ENCODE data around the gene HAUS7. TPM values are rescaled to one million over a fixed set of nuclear protein-coding genes. Genes with fewer than 3 reads are reported as not detected.

Gene HAUS7
- polyA plus RNA-seq, 1 donor: 25.0 TPM

DNA sequence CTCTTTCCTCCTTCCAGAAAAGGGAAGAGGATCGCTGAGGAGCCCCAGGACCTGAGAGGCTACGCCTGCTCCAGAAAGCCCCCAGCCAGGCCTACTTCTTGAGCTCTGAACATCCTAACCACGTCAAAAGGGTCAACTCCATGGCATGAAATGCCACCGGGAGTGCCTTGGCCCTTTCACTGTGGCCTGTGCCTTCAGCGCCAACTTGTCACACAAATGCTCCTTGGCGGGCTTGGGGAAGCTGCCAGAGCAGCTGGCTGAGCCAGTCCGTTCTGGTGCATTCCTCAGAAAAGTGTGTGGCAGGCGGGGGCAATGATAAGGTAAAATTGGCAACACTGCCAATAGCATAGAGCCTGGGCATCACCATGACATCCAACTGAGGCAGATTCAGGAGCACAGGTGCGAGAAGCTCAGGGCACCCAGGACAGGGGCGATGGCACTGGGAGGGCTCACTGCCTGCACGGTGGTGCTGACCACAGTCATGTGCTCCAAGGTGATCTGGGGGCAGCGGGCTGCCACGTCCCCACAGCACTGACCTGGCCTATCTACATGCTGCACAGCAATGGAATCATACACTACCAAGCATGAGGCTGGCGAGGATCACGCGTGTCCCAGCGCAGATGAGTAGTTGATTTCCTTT is 12.4 kb downstream of the HAUS7 start:
- Histone ChIP-seq H3K4me1 (ENCODE audit: control insufficient read depth, insufficient read depth, low read length) (no peaks in the 10 kb centered on the region), H3K9me3 (ENCODE audit: control insufficient read depth, low read depth, low read length) (no peaks in the 10 kb centered on the region), H3K27me3 (ENCODE audit: control insufficient read depth, insufficient read depth, low read length) (no peaks in the 10 kb centered on the region), H3K36me3 (ENCODE audit: control insufficient read depth, insufficient read depth, low read length) (peaks cover 15% of the 10 kb centered on the region), H3K4me3 (ENCODE audit: low read length) (no peak overlapping the region), H3K27ac (ENCODE audit: low read length) (no peak overlapping the region)
- no CpG with 5 or more reads among the region's 17 CpGs for WGBS (ENCODE audit: insufficient coverage, low lambda C conversion rate)
- no peak for DNase-seq

GRCh38 chrX:153457136-153457825 is 13.1 kb downstream of the HAUS7 start:
- H3K9me3 ChIP-seq (ENCODE audit: control insufficient read depth, low read depth, low read length): no peaks in the 10 kb centered on the region
- H3K4me3 ChIP-seq (ENCODE audit: low read length): no peak overlapping the region
- H3K4me1 ChIP-seq (ENCODE audit: control insufficient read depth, insufficient read depth, low read length): no peaks in the 10 kb centered on the region
- DNase-seq: no peak
- H3K27me3 ChIP-seq (ENCODE audit: control insufficient read depth, insufficient read depth, low read length): no peaks in the 10 kb centered on the region
- H3K27ac ChIP-seq (ENCODE audit: low read length): no peak overlapping the region
- peaks cover 13% of the 10 kb centered on the region for H3K36me3 ChIP-seq (ENCODE audit: control insufficient read depth, insufficient read depth, low read length)
- WGBS (ENCODE audit: insufficient coverage, low lambda C conversion rate): no CpG with 5 or more reads among the region's 18 CpGs

- Histone ChIP-seq H3K9me3 (ENCODE audit: control insufficient read depth, low read depth, low read length) (no peaks in the 10 kb centered on the region), H3K4me3 (ENCODE audit: low read length) (no peak overlapping the region), H3K27me3 (ENCODE audit: control insufficient read depth, insufficient read depth, low read length) (no peaks in the 10 kb centered on the region), H3K36me3 (ENCODE audit: control insufficient read depth, insufficient read depth, low read length) (peaks cover 12% of the 10 kb centered on the region), H3K27ac (ENCODE audit: low read length) (no peak overlapping the region), H3K4me1 (ENCODE audit: control insufficient read depth, insufficient read depth, low read length) (no peaks in the 10 kb centered on the region)
- DNase-seq: no peak
- no CpG with 5 or more reads among the region's 9 CpGs for WGBS (ENCODE audit: insufficient coverage, low lambda C conversion rate)
These were observed 13.7 kb downstream of the HAUS7 start for GRCh38 chrX:153456704-153457103.

DNA sequence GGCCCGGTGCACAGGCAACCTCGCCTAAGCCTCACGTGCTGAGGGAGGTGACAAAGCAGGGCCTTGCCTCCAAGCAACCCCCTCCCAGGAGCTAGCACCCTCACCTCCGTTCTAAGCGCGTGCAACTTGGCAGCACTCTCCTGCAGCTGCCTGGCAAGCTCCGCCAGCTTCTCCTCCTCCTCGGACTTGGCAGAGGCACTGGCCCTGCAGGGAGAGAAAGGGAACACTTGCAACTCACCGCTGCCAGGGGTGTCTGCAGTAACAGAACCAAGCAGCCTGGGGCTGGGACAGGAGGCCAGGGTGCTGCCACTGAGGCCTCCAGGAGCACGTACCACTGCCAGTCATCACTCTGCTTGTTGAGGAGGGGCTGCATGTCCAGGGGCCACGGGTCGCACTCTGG is 14.2 kb downstream of the HAUS7 start:
- Histone ChIP-seq H3K4me3 (ENCODE audit: low read length) (no peak overlapping the region), H3K9me3 (ENCODE audit: control insufficient read depth, low read depth, low read length) (no peaks in the 10 kb centered on the region), H3K27me3 (ENCODE audit: control insufficient read depth, insufficient read depth, low read length) (no peaks in the 10 kb centered on the region), H3K27ac (ENCODE audit: low read length) (no peak overlapping the region), H3K36me3 (ENCODE audit: control insufficient read depth, insufficient read depth, low read length) (peaks cover 10% of the 10 kb centered on the region), H3K4me1 (ENCODE audit: control insufficient read depth, insufficient read depth, low read length) (no peaks in the 10 kb centered on the region)
- no CpG with 5 or more reads among the region's 12 CpGs for WGBS (ENCODE audit: insufficient coverage, low lambda C conversion rate)
- no peak for DNase-seq

GRCh38 chrX:153455571-153455970 is 14.8 kb downstream of the HAUS7 start:
- H3K4me1 ChIP-seq (ENCODE audit: control insufficient read depth, insufficient read depth, low read length): no peaks in the 10 kb centered on the region
- no peak for DNase-seq
- no peak overlapping the region for H3K4me3 ChIP-seq (ENCODE audit: low read length)
- peaks cover 10% of the 10 kb centered on the region for H3K36me3 ChIP-seq (ENCODE audit: control insufficient read depth, insufficient read depth, low read length)
- H3K9me3 ChIP-seq (ENCODE audit: control insufficient read depth, low read depth, low read length): no peaks in the 10 kb centered on the region
- H3K27ac ChIP-seq (ENCODE audit: low read length): no peak overlapping the region
- H3K27me3 ChIP-seq (ENCODE audit: control insufficient read depth, insufficient read depth, low read length): no peaks in the 10 kb centered on the region
- no CpG with 5 or more reads among the region's 16 CpGs for WGBS (ENCODE audit: insufficient coverage, low lambda C conversion rate)

DNA sequence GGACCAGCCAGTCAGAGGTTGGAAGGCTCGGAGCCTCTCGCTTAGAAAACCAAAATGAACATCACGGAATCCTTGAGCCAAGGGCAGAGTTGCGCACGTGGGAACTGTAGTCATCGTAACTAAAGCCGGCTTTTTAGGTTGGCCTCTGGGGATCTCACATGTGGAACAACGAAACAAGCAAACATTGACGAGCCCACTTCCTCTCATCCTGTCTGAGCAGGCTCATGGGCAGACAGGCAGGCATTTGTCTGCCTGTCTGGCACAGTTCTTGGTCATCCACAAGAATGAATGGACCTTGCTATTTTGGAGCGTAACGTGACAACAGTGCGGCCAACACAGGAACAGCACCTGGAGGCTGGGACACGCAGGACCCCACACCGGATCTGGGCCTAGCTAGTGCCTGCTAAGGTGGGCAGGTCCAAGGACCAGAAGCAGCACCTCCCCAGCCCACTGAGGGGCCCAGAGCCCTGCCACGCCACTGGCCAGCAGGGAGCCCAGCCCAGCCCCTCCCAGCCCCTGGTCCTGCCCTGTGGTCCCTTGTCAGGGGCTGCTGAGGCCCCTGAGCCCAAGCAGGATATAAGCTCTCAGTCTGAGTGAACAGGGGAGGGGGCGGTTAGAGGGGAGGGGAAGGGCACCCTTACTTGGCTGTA is 15.3 kb downstream of the HAUS7 start:
- Histone ChIP-seq H3K4me3 (ENCODE audit: low read length) (no peak overlapping the region), H3K4me1 (ENCODE audit: control insufficient read depth, insufficient read depth, low read length) (no peaks in the 10 kb centered on the region), H3K9me3 (ENCODE audit: control insufficient read depth, low read depth, low read length) (no peaks in the 10 kb centered on the region), H3K27ac (ENCODE audit: low read length) (no peak overlapping the region), H3K36me3 (ENCODE audit: control insufficient read depth, insufficient read depth, low read length) (peaks cover 9% of the 10 kb centered on the region), H3K27me3 (ENCODE audit: control insufficient read depth, insufficient read depth, low read length) (no peaks in the 10 kb centered on the region)
- no peak for DNase-seq
- WGBS (ENCODE audit: insufficient coverage, low lambda C conversion rate): no CpG with 5 or more reads among the region's 16 CpGs

GRCh38 chrX:153450949-153451277 is 19.5 kb downstream of the HAUS7 start:
- WGBS (ENCODE audit: insufficient coverage, low lambda C conversion rate): no CpG with 5 or more reads among the region's 8 CpGs
- no peaks in the 10 kb centered on the region for H3K27me3 ChIP-seq (ENCODE audit: control insufficient read depth, insufficient read depth, low read length)
- no peaks in the 10 kb centered on the region for H3K4me1 ChIP-seq (ENCODE audit: control insufficient read depth, insufficient read depth, low read length)

GRCh38 chrX:153450114-153450948 is 20.0 kb downstream of the HAUS7 start:
- Histone ChIP-seq H3K36me3 (ENCODE audit: control insufficient read depth, insufficient read depth, low read length) (peaks cover 5% of the 10 kb centered on the region), H3K27ac (ENCODE audit: low read length) (no peak overlapping the region), H3K4me3 (ENCODE audit: low read length) (no peak overlapping the region), H3K9me3 (ENCODE audit: control insufficient read depth, low read depth, low read length) (no peaks in the 10 kb centered on the region), H3K27me3 (ENCODE audit: control insufficient read depth, insufficient read depth, low read length) (no peaks in the 10 kb centered on the region), H3K4me1 (ENCODE audit: control insufficient read depth, insufficient read depth, low read length) (no peaks in the 10 kb centered on the region)
- WGBS (ENCODE audit: insufficient coverage, low lambda C conversion rate): no CpG with 5 or more reads among the region's 26 CpGs
- no peak for DNase-seq

More at GRCh38 chrX:153450949-153451277, 19.5 kb downstream of the HAUS7 start:
- no peak overlapping the region for H3K4me3 ChIP-seq (ENCODE audit: low read length)
- no peaks in the 10 kb centered on the region for H3K9me3 ChIP-seq (ENCODE audit: control insufficient read depth, low read depth, low read length)
- no peak for DNase-seq
- no peak overlapping the region for H3K27ac ChIP-seq (ENCODE audit: low read length)
- H3K36me3 ChIP-seq (ENCODE audit: control insufficient read depth, insufficient read depth, low read length): peaks cover 6% of the 10 kb centered on the region

DNA sequence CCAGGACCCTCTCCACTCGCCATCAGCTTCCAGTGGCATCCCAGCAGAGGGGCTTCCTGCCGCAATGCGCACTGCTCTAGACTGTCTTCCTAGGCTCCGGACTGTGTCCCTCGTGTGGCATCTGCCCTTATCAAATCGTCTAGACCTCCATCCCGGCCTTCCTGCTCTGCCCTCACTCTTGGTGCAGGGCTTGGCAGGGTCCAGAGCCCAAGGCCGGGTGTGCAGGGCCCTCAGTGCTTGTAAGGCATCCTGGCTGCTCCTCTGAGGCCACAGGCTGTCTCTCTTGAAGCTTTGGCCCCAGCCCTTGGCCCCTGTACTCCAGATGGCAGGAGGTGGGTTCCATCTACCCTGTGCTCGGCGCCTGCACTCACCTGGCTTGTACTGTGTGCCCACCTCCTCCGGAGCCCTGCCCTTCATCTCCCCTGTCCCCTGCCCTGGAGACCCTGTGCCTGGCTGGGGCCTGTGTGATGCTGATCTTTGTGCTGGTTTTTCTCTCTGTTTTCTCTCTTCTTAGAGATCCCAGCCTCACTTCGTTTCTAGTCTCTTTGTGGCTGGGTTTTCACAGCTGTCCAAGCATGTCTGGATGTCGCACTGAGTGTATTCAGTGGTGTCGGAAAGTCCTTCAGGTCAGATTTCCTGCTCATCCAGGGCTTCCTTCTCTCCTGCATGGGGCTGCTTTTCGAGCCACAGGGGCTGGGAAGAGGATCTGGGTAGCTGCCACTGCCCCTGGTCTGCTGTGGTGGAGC is 20.8 kb downstream of the HAUS7 start:
- H3K27me3 ChIP-seq (ENCODE audit: control insufficient read depth, insufficient read depth, low read length): no peaks in the 10 kb centered on the region
- no peaks in the 10 kb centered on the region for H3K4me1 ChIP-seq (ENCODE audit: control insufficient read depth, insufficient read depth, low read length)
- no peak for DNase-seq
- H3K36me3 ChIP-seq (ENCODE audit: control insufficient read depth, insufficient read depth, low read length): peaks cover 3% of the 10 kb centered on the region
- H3K9me3 ChIP-seq (ENCODE audit: control insufficient read depth, low read depth, low read length): no peaks in the 10 kb centered on the region
- no peak overlapping the region for H3K27ac ChIP-seq (ENCODE audit: low read length)
- H3K4me3 ChIP-seq (ENCODE audit: low read length): no peak overlapping the region
- WGBS (ENCODE audit: insufficient coverage, low lambda C conversion rate): no CpG with 5 or more reads among the region's 15 CpGs
